Keratinocyte (primary cell): ENCODE results near the gene SVOPL. TPM values are rescaled to one million over a fixed set of nuclear protein-coding genes. Genes with fewer than 3 reads are reported as not detected.

Experiments
- DNase-seq: peaks from one replicate; pipeline ENCODE4 v3.0.0-alpha.2; 2011; ENCODE audit warnings: low read depth, missing footprints, low spot score
- FAIRE-seq: peaks from 2 replicates; lab custom pipeline; 2011; peaks lifted over from hg19 to GRCh38; lab: Jason Lieb, UNC
- H2AFZ ChIP-seq: 2 replicates; pipeline ENCODE4 v1.6.0; 2012; ENCODE audit warnings: low read length, control low read depth, inconsistent platforms; ENCODE audit not compliant: control insufficient read depth
- H3K27ac ChIP-seq: 2 replicates; pipeline ENCODE4 v1.5.1; 2011; ENCODE audit warnings: low read length; ENCODE audit not compliant: control insufficient read depth, insufficient read depth
- H3K27me3 ChIP-seq: 3 replicates; pipeline ENCODE4 v1.6.0; 2011; ENCODE audit warnings: low read length; ENCODE audit not compliant: control insufficient read depth, insufficient read depth; ENCODE audit errors: extremely low read depth
- H3K36me3 ChIP-seq, 2 experiments: 2 replicates in 1 of 2; 3 replicates in 1 of 2; pipeline ENCODE4 v1.5.1; 2011; ENCODE audit warnings: low read length in 2 of 2, mild to moderate bottlenecking in 1 of 2; ENCODE audit not compliant: control insufficient read depth in 2 of 2, insufficient read depth in 2 of 2; ENCODE audit errors: extremely low read depth in 1 of 2
- H3K4me1 ChIP-seq: 3 replicates; pipeline ENCODE4 v1.5.1; 2011; ENCODE audit warnings: low read length; ENCODE audit not compliant: control insufficient read depth, insufficient read depth; ENCODE audit errors: extremely low read depth
- H3K4me2 ChIP-seq: 3 replicates; pipeline ENCODE4 v1.6.0; 2011; ENCODE audit warnings: low read depth, low read length; ENCODE audit not compliant: control insufficient read depth, insufficient read depth; ENCODE audit errors: extremely low read depth
- H3K4me3 ChIP-seq, 3 experiments: fragments of 200-600 bp in 1 of 3; sonication (generic) in 1 of 3; 2 replicates in 2 of 3; 3 replicates in 1 of 3; pipeline ENCODE4 v1.5.1; 2011 to 2016; ENCODE audit warnings: low read length in 3 of 3, mild to moderate bottlenecking in 3 of 3, control low read depth in 2 of 3, inconsistent platforms in 1 of 3, low read depth in 1 of 3, mixed read lengths in 1 of 3, mixed run types in 1 of 3, moderate library complexity in 1 of 3; ENCODE audit not compliant: control insufficient read depth in 2 of 3, insufficient read depth in 2 of 3; ENCODE audit errors: extremely low read depth in 1 of 3
- H3K79me2 ChIP-seq: 2 replicates; pipeline ENCODE4 v1.6.0; 2012; ENCODE audit warnings: low read length; ENCODE audit not compliant: control insufficient read depth, insufficient read depth
- H3K9ac ChIP-seq: 3 replicates; pipeline ENCODE4 v1.6.0; 2011; ENCODE audit warnings: low read length; ENCODE audit not compliant: control insufficient read depth, insufficient read depth; ENCODE audit errors: extremely low read depth
- H3K9me1 ChIP-seq: 3 replicates; pipeline ENCODE4 v1.6.0; 2011; ENCODE audit warnings: low read length; ENCODE audit not compliant: control insufficient read depth, insufficient read depth; ENCODE audit errors: extremely low read depth
- H3K9me3 ChIP-seq: 2 replicates; pipeline ENCODE4 v1.5.1; 2012; ENCODE audit warnings: low read depth, low read length; ENCODE audit not compliant: control insufficient read depth
- H4K20me1 ChIP-seq: 3 replicates; pipeline ENCODE4 v1.6.0; 2011; ENCODE audit warnings: low read length; ENCODE audit not compliant: control insufficient read depth, insufficient read depth; ENCODE audit errors: extremely low read depth
- EZH2 ChIP-seq: IDR thresholded peaks from one replicate; pipeline ENCODE4 v1.6.1; 2012; ENCODE audit warnings: inconsistent platforms, mild to moderate bottlenecking, low read length, moderate library complexity
- dilution Hi-C: fragments of 300-500 bp; cut with MboI; formaldehyde crosslinking; loops from one replicate; pipeline ENCODE4 v1.7.0; 2020; ENCODE audit warnings: low sequenced_read_pairs; ENCODE audit not compliant: extremely low pct_ligation_motif_present
- polyA plus RNA-seq, 5 experiments: library from polyadenylated mRNA; depleted of rRNA in 3 of 5; stranded (reverse) in 3 of 5; stranded (forward) in 1 of 5; unstranded in 1 of 5; fragments of >200 nt; gene quantifications; 1 replicate in 1 of 5; 2 replicates in 3 of 5; 3 replicates in 1 of 5; pipeline versions ENCODE4 v1.2.1 to v1.2.3, GENCODE V29; 2011 to 2012; ENCODE audit warnings: missing spikeins in 2 of 5, low read depth in 1 of 5, low replicate concordance in 1 of 5
- TF ChIP-seq, protein P1 (sequence below), 3 experiments: IDR thresholded peaks in 1 of 3; conservative IDR thresholded peaks in 1 of 3; optimal IDR thresholded peaks in 1 of 3; 2 replicates in 2 of 3; 3 replicates in 1 of 3; pipeline versions ENCODE3 to v1.5.1; 2011; ENCODE audit warnings: low read length in 3 of 3, mild to moderate bottlenecking in 3 of 3, moderate library complexity in 2 of 3, control low read depth in 1 of 3, inconsistent platforms in 1 of 3; ENCODE audit not compliant: insufficient read depth in 2 of 3; ENCODE audit errors: extremely low read depth in 1 of 3

Gene SVOPL
- polyA plus RNA-seq, 1 donor (not counting 4 experiments of a cell fraction or from before 2014, with no cell fraction given) = not detected

DNA sequence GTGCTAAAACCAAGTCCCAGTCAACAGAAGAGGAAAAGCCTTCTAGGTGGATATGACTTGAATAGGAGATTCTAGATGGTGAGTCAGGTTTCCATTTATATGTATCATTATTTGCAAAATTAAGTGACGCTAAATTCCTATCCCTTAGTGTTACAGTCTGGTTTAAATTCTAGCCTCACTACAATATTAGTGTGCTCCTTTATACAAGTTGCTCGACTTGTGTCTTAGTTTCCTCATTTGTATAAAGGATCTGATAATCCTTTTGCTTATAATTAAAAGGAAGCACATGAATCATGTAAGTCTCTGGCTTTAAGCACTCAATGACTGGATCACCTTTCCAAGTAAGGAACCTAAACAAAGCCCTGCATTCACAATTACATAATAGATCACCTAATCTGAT is 105.7 kb downstream of the SVOPL start:
- Histone ChIP-seq H3K4me2 (no peak overlapping the region), H3K9me1 (no peaks in the 10 kb centered on the region), H4K20me1 (no peaks in the 10 kb centered on the region), H3K9ac (no peak overlapping the region), H3K9me3 (no peaks in the 10 kb centered on the region), H3K79me2 (no peaks in the 10 kb centered on the region), H2AFZ (no peak overlapping the region), H3K4me1 (no peaks in the 10 kb centered on the region), H3K36me3 (no peaks in the 10 kb centered on the region), H3K4me3 (no peak overlapping the region), H3K27me3 (no peaks in the 10 kb centered on the region), H3K27ac (no peak overlapping the region)
- dilution Hi-C loops = no loop called here
- TF ChIP-seq, protein P1, sequence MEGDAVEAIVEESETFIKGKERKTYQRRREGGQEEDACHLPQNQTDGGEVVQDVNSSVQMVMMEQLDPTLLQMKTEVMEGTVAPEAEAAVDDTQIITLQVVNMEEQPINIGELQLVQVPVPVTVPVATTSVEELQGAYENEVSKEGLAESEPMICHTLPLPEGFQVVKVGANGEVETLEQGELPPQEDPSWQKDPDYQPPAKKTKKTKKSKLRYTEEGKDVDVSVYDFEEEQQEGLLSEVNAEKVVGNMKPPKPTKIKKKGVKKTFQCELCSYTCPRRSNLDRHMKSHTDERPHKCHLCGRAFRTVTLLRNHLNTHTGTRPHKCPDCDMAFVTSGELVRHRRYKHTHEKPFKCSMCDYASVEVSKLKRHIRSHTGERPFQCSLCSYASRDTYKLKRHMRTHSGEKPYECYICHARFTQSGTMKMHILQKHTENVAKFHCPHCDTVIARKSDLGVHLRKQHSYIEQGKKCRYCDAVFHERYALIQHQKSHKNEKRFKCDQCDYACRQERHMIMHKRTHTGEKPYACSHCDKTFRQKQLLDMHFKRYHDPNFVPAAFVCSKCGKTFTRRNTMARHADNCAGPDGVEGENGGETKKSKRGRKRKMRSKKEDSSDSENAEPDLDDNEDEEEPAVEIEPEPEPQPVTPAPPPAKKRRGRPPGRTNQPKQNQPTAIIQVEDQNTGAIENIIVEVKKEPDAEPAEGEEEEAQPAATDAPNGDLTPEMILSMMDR (optimal IDR thresholded peaks at IDR 0.05 in 1 of 3, IDR thresholded peaks at IDR 0.05 in 1 of 3, conservative IDR thresholded peaks at IDR 0.05 in 1 of 3; ENCODE audit: extremely low read depth in 1 of 3, insufficient read depth in 2 of 3, low read length in 3 of 3) = no peak
- no peak for TF ChIP-seq EZH2
- FAIRE-seq (no peak), DNase-seq (no peak)

DNA sequence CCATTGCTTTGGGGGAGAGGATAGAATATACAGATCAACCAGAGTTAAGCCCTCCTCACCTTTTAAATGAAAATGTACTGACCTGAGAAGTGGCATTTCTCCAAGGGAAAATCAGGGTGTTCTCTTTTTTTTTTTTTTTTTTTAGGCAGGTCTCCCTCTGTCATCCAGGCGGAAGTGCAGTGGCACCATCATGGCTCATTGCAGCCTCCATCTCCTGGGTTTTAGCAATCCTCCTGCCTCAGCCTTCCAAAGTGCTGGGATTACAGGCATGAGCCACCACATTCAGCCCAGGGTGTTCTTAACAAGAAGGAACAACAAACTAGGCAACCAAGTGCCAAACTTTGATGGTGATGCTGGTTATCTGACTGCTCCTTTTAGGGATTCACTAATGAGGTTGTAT is 111.0 kb downstream of the SVOPL start:
- Histone ChIP-seq H3K9me1 (no peaks in the 10 kb centered on the region), H3K27ac (no peak overlapping the region), H2AFZ (no peak overlapping the region), H3K9me3 (no peaks in the 10 kb centered on the region), H3K79me2 (no peaks in the 10 kb centered on the region), H3K9ac (no peak overlapping the region), H3K36me3 (no peaks in the 10 kb centered on the region), H3K4me3 (no peak overlapping the region), H3K27me3 (no peaks in the 10 kb centered on the region), H3K4me2 (no peak overlapping the region), H4K20me1 (no peaks in the 10 kb centered on the region), H3K4me1 (no peaks in the 10 kb centered on the region)
- dilution Hi-C loops = no loop called here
- FAIRE-seq (no peak), DNase-seq (no peak)
- TF ChIP-seq, protein P1 (optimal IDR thresholded peaks at IDR 0.05 in 1 of 3, IDR thresholded peaks at IDR 0.05 in 1 of 3, conservative IDR thresholded peaks at IDR 0.05 in 1 of 3; ENCODE audit: extremely low read depth in 1 of 3, insufficient read depth in 2 of 3, low read length in 3 of 3) = no peak
- TF ChIP-seq EZH2 = no peak
